Left ventricle myocardium inferior (tissue), 1 donor: ENCODE data around the gene TET2. TPM values are rescaled to one million over a fixed set of nuclear protein-coding genes. Genes with fewer than 3 reads are reported as not detected.
"Not testable (repeated sequence)": the region's sequence is repeated elsewhere in the genome, so short reads cannot be mapped to it uniquely, and the experiment has no call there.

Source experiments
- DNase-seq: peaks from one replicate; pipeline ENCODE4 v3.0.0-alpha.2; 2020
- H3K27ac ChIP-seq: fragments of 200-600 bp; replicated peaks from 2 replicates; pipeline ENCODE4 v1.8.0; 2021
- H3K27me3 ChIP-seq: fragments of 200-600 bp; 2 replicates; pipeline ENCODE4 v1.8.0; 2021; ENCODE audit warnings: low read depth
- H3K36me3 ChIP-seq: fragments of 200-600 bp; 2 replicates; pipeline ENCODE4 v1.8.0; 2021
- H3K4me1 ChIP-seq: fragments of 200-600 bp; 2 replicates; pipeline ENCODE4 v1.8.0; 2021
- H3K4me3 ChIP-seq: fragments of 200-600 bp; 2 replicates; pipeline ENCODE4 v1.8.0; 2021; ENCODE audit warnings: mild to moderate bottlenecking, moderate library complexity
- H3K9me3 ChIP-seq: fragments of 200-600 bp; replicated peaks from 2 replicates; pipeline ENCODE4 v1.8.0; 2021
- CTCF ChIP-seq: fragments of 200-600 bp; IDR thresholded peaks from 2 replicates; pipeline ENCODE4 v1.8.0; 2021; ENCODE audit warnings: antibody characterized with exemption, mild to moderate bottlenecking, borderline replicate concordance
- intact Hi-C: fragments of 100-400 bp; cut with micrococcal nuclease; formaldehyde crosslinking; loops from one replicate; pipeline ENCODE4 v1.11.0; 2022
- total RNA-seq: library from RNA; stranded (reverse); fragmentation: NEBNext Ultra II Directional; extraction: Animal tissue kit (Norgen Biotek cat#: 25700); gene quantifications from one replicate; pipeline ENCODE4 v1.2.1, GENCODE V29; 2021
- donor health status: DM: no; HTN: yes; CAD: no; lungs with severe emphysema.

Gene TET2
- total RNA-seq, 1 donor from 2014 or later = 11.9 TPM

- Histone ChIP-seq H3K4me3 (no peak overlapping the region), H3K36me3 (no peaks in the 10 kb centered on the region), H3K27ac (no peak overlapping the region), H3K4me1 (no peaks in the 10 kb centered on the region), H3K27me3 (no peaks in the 10 kb centered on the region), H3K9me3 (peaks cover 11% of the 10 kb centered on the region)
- no peak for TF ChIP-seq CTCF
- intact Hi-C loops = no loop called here
- no peak for DNase-seq
These were observed 135.8 kb downstream of the TET2 start for GRCh38 chr4:105282489-105282888.

GRCh38 chr4:105283501-105283900 lies 136.8 kb downstream of the TET2 start:
- TF ChIP-seq CTCF = no peak
- Histone ChIP-seq H3K4me1 (no peaks in the 10 kb centered on the region), H3K27ac (no peak overlapping the region), H3K9me3 (peaks cover 21% of the 10 kb centered on the region), H3K4me3 (no peak overlapping the region), H3K36me3 (no peaks in the 10 kb centered on the region), H3K27me3 (no peaks in the 10 kb centered on the region)
- intact Hi-C loops = no loop called here
- no peak for DNase-seq

GRCh38 chr4:105288121-105288520 lies 141.4 kb downstream of the TET2 start:
- no peak for DNase-seq
- no peak for TF ChIP-seq CTCF
- Histone ChIP-seq H3K4me3 (no peak overlapping the region), H3K36me3 (no peaks in the 10 kb centered on the region), H3K27ac (no peak overlapping the region), H3K9me3 (peaks cover 25% of the 10 kb centered on the region), H3K4me1 (no peaks in the 10 kb centered on the region), H3K27me3 (no peaks in the 10 kb centered on the region)
- intact Hi-C loops = no loop called here

GRCh38 chr4:105291925-105292324 lies 145.2 kb downstream of the TET2 start:
- peaks cover 20% of the 10 kb centered on the region for H3K9me3 ChIP-seq
- TF ChIP-seq CTCF = no peak
- no peaks in the 10 kb centered on the region for H3K36me3 ChIP-seq
- no peak overlapping the region for H3K4me3 ChIP-seq
- no peaks in the 10 kb centered on the region for H3K27me3 ChIP-seq
- no peak overlapping the region for H3K27ac ChIP-seq
- intact Hi-C loops = no loop called here
- DNase-seq = no peak
- H3K4me1 ChIP-seq = no peaks in the 10 kb centered on the region

- no peak for DNase-seq
- Histone ChIP-seq H3K4me3 (no peak overlapping the region), H3K4me1 (no peaks in the 10 kb centered on the region), H3K27me3 (no peaks in the 10 kb centered on the region), H3K27ac (no peak overlapping the region), H3K9me3 (peaks cover 10% of the 10 kb centered on the region), H3K36me3 (no peaks in the 10 kb centered on the region)
- intact Hi-C loops = no loop called here
- TF ChIP-seq CTCF = no peak
These were observed 146.7 kb downstream of the TET2 start for GRCh38 chr4:105293360-105293759.

- Histone ChIP-seq H3K9me3 (peaks cover 28% of the 10 kb centered on the region), H3K36me3 (no peaks in the 10 kb centered on the region), H3K27ac (no peak overlapping the region), H3K4me3 (no peak overlapping the region), H3K27me3 (no peaks in the 10 kb centered on the region), H3K4me1 (no peaks in the 10 kb centered on the region)
- intact Hi-C loops = no loop called here
- DNase-seq = no peak
- TF ChIP-seq CTCF = no peak
These were observed 150.0 kb downstream of the TET2 start for GRCh38 chr4:105296672-105297071.

GRCh38 chr4:105299027-105299426 lies 152.4 kb downstream of the TET2 start:
- H3K4me3 ChIP-seq, DNase-seq, intact Hi-C loops, H3K27ac ChIP-seq, H3K27me3 ChIP-seq, H3K36me3 ChIP-seq, H3K4me1 ChIP-seq: not testable (repeated sequence)
- H3K9me3 ChIP-seq = peaks cover 52% of the 10 kb centered on the region
